GM12892 (cell line): ENCODE measurements around the gene STRA8.

Experiments used
- POLR2A ChIP-seq: IDR thresholded peaks from 2 replicates; pipeline ENCODE4 v1.6.1; 2011; ENCODE audit warnings: low read depth, low read length, control low read depth
- POLR2AphosphoS5 ChIP-seq: IDR thresholded peaks from 2 replicates; pipeline ENCODE4 v1.6.1; 2011; ENCODE audit warnings: low read depth, low read length, control low read depth
- TAF1 ChIP-seq: IDR thresholded peaks from 2 replicates; pipeline ENCODE4 v1.6.1; 2011; ENCODE audit warnings: low read depth, mild to moderate bottlenecking, control low read depth, low read length, borderline replicate concordance

DNA sequence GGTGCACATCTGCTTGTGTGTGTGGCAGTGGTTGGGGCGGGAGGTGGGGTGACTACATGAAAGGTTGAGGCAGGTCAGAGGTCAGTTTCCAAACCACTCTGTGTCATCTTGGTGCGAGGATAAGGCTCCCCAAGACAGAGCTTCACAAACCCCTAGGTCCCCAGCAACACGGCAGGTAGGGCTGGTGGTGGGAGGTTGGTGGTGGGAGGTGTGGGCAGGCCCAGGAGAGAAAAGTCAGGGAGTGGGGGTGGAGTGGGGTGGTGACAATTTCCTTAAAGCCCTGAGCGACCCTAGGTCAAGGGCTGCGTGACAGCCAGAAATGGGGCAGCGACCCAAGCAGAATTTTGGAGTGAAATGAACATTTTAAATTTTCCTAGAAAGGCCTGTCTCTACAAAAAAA lies 1.6 kb upstream of the STRA8 start:
- TF ChIP-seq POLR2A (no peak), TAF1 (no peak), POLR2AphosphoS5 (no peak)
